Prostate gland (tissue), 2 donors: ENCODE results near the gene CAPN8.

Experiments used
- POLR2A ChIP-seq: fragments of 450-650 bp; IDR thresholded peaks from one replicate; pipeline ENCODE4 v1.6.1; 2016; ENCODE audit warnings: antibody characterized with exemption, mild to moderate bottlenecking
- POLR2AphosphoS5 ChIP-seq: sonication (generic); formaldehyde crosslinking; IDR thresholded peaks from one replicate; pipeline ENCODE4 v1.6.1; 2017; ENCODE audit warnings: antibody characterized with exemption
- TF ChIP-seq, protein P1 (sequence below), 4 experiments: fragments of 200-600 bp in 2 of 4; fragments of 450-650 bp in 2 of 4; sonication (generic) in 2 of 4; IDR thresholded peaks; 1 replicate in 3 of 4; 2 replicates in 1 of 4; pipeline ENCODE4 v1.5.1; 2016 to 2019; ENCODE audit warnings: antibody characterized with exemption in 4 of 4, mild to moderate bottlenecking in 2 of 4, moderate library complexity in 2 of 4

DNA sequence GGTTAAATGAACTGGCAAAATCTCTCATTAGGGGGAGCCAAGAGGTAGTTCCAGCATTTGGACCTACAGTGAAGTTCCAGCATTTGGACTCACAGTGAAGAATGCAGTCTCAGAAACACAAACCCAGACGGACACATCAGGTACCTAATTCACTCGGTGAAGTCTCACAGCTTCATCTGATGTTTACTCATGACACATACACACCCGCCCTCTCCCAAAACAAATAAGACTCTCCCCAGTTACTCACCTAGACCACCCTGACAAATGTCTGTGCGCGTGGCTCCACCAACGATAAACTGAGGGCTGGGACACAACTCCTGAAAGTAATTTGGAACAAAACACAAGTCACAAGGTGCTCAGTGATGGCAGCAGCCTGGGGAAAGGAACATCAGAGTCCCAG is 11.4 kb downstream of the CAPN8 start:
- TF ChIP-seq POLR2AphosphoS5 (no peak), POLR2A (no peak)
- TF ChIP-seq, protein P1, sequence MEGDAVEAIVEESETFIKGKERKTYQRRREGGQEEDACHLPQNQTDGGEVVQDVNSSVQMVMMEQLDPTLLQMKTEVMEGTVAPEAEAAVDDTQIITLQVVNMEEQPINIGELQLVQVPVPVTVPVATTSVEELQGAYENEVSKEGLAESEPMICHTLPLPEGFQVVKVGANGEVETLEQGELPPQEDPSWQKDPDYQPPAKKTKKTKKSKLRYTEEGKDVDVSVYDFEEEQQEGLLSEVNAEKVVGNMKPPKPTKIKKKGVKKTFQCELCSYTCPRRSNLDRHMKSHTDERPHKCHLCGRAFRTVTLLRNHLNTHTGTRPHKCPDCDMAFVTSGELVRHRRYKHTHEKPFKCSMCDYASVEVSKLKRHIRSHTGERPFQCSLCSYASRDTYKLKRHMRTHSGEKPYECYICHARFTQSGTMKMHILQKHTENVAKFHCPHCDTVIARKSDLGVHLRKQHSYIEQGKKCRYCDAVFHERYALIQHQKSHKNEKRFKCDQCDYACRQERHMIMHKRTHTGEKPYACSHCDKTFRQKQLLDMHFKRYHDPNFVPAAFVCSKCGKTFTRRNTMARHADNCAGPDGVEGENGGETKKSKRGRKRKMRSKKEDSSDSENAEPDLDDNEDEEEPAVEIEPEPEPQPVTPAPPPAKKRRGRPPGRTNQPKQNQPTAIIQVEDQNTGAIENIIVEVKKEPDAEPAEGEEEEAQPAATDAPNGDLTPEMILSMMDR (IDR thresholded peaks at IDR 0.05) = no peak
